Hair follicular keratinocyte (primary cell): ENCODE measurements around the gene PTGER3. TPM values are rescaled to one million over a fixed set of nuclear protein-coding genes. Genes with fewer than 3 reads are reported as not detected.

Source experiments
- total RNA-seq: library from RNA; depleted of rRNA; stranded (reverse); fragments of >200 nt; gene quantifications from 2 replicates; pipeline ENCODE4 v1.2.3, GENCODE V29; 2015

PTGER3 gene
- not detected in 2 replicates for total RNA-seq

DNA sequence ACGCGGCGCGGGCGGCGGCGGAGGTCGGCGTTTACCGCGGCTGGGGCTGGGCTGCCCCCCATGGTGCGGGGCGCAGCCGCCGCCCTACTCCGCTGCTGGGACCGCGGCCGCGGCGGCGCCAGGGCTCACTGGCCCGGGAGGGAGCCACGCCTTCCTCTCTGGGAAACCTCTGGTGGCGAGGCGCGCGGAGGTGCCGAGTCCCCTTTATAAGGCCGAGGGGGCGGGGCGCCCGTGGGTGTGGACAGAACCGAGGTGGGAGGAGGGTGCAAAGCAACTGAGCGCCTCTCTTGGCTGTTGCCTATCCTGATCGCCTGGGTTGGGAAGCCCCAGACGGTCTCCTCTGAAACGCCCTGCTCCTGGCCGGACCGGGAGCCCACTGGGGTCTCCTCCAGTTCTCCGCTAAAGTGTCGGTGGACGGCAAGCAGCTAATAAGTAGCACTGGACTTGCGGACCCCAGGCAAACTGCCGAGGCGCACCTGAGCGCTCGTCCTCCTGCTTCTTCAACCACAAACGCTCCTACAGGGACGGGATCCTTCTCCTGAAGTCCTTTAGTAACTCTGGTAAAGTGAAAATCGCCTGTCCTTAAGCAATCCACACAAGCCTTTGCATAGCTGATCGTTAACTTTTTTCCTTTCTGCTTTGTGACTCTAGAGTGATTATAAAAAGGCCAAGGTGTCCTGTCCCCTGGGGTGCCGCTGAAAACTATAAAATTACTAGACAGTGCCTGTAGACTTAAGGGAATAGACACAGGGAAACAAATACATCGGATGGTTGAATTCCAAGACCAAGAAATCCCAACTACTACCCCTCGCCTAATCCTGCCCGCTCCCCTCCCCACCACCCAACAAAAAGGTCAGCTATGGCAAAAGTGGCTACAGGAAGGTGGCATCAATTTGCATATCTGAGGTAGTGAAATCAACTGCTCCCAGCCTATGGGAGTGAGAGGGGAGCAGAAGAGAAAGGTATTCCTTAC, at the start of gene PTGER3:
TSS of gene PTGER3 (minus strand) at position 182 of the 973 bp plus-strand sequence. CDS start 239 bp downstream, outside the sequence.

DNA sequence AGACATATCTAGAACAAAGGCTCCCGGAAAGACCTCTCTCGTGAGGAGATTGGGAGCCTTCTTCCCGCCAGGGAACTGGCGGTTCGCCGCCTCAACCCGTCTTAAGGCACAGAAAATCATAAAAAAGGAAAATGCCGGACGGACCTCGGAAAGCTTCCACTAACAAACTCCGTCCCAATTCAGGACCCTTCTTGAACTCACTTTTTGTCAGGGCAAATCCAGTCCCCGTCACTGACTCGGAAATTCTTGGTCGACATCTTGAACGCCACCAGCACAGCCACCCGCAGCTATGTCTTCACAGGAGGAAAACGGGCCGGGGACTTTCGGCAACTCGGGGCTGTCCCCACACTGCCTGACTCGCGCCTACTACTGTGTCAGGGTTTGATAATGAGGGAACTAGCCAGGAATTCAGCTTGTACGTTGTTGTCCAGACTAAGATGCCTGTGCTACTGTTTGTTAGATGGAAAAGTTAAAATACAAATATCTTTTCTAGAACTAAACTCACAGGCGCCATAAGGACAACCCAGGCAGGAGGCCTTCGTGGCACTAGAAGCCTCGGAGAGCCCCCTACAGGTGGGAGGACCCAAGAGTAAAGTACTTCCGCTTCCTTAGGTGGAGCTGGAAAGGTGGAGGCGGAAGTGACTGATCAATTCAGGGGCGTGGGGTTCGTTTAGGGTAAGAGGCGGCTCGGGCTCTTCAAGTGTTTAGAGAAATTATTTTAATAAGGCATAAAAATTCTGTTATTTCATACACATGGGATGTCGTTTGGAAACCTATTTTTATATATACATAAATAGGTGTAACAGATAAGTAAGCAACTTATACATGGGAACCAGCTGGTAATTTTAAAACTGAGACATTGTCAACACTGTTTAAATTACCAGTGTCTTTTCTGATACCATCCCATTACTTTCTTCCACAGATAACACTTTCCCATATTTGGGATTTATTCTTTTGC, 33.4 kb upstream of the PTGER3 start, which contains the start of gene ZRANB2:
TSS of gene ZRANB2 (minus strand) at position 297 of the 958 bp plus-strand sequence. CDS start at position 257, 40 bp downstream.

Other genes with a start within 250 kb of the PTGER3 start
- 23.4 and 32.4 TPM in 2 replicates for gene ZRANB2, start 33.2 kb upstream of the PTGER3 start, total RNA-seq